DLD1 (cell line): Measurements from ENCODE around the gene DLG5.

Source experiments
- in situ Hi-C: cut with HindIII; loops from 2 replicates; pipeline ENCODE4 v1.10.0; 2017; ENCODE audit warnings: low sequenced_read_pairs

The DLG5 gene

GRCh38 chr10:77844713-77845445 lies 81.7 kb downstream of the DLG5 start:
- in situ Hi-C loops, result loop anchor here (5.0 kb wide), 1 partner anchor 42 kb away; no protein-coding TSS in a partner anchor

GRCh38 chr10:77844177-77844576 lies 82.4 kb downstream of the DLG5 start:
- in situ Hi-C loops, result no loop called here

GRCh38 chr10:77843264-77843663 lies 83.3 kb downstream of the DLG5 start:
- in situ Hi-C loops, result no loop called here

GRCh38 chr10:77842652-77843212 lies 83.8 kb downstream of the DLG5 start:
- in situ Hi-C loops, result no loop called here

- in situ Hi-C loops, result no loop called here
Measured at GRCh38 chr10:77841711-77842375, 84.7 kb downstream of the DLG5 start.

GRCh38 chr10:77840636-77841035 lies 85.9 kb downstream of the DLG5 start:
- in situ Hi-C loops, result no loop called here

- in situ Hi-C loops, result no loop called here
Measured at GRCh38 chr10:77837925-77838595, 88.5 kb downstream of the DLG5 start.

- in situ Hi-C loops, result no loop called here
Measured at GRCh38 chr10:77837248-77837924, 89.2 kb downstream of the DLG5 start.

- in situ Hi-C loops, result no loop called here
Measured at GRCh38 chr10:77836299-77836820, 90.2 kb downstream of the DLG5 start.

GRCh38 chr10:77835669-77836086 lies 90.9 kb downstream of the DLG5 start:
- in situ Hi-C loops, result no loop called here

GRCh38 chr10:77834943-77835668 lies 91.4 kb downstream of the DLG5 start:
- in situ Hi-C loops, result no loop called here

- in situ Hi-C loops, result no loop called here
Measured at GRCh38 chr10:77834540-77834939, 92.0 kb downstream of the DLG5 start.

- in situ Hi-C loops, result no loop called here
Measured at GRCh38 chr10:77833792-77834191, 92.8 kb downstream of the DLG5 start.

- in situ Hi-C loops, result no loop called here
Measured at GRCh38 chr10:77833225-77833624, 93.3 kb downstream of the DLG5 start.

- in situ Hi-C loops, result no loop called here
Measured at GRCh38 chr10:77832238-77832637, 94.3 kb downstream of the DLG5 start.

- in situ Hi-C loops, result no loop called here
Measured at GRCh38 chr10:77829356-77829755, 97.2 kb downstream of the DLG5 start.

- in situ Hi-C loops, result no loop called here
Measured at GRCh38 chr10:77828377-77828776, 98.2 kb downstream of the DLG5 start.

GRCh38 chr10:77827366-77827765 lies 99.2 kb downstream of the DLG5 start:
- in situ Hi-C loops, result no loop called here

GRCh38 chr10:77825965-77826364 lies 100.6 kb downstream of the DLG5 start:
- in situ Hi-C loops, result no loop called here

GRCh38 chr10:77824908-77825307 lies 101.6 kb downstream of the DLG5 start:
- in situ Hi-C loops, result no loop called here
